CD4-positive, alpha-beta T cell treated with Interferon alpha-2 for 1 hour (primary cell): ENCODE results near the gene TNFRSF21.

Experiments
- DNase-seq, 2 donors: peaks; one replicate each; pipeline ENCODE4 v3.0.0-alpha.2; 2020 to 2022

TNFRSF21 gene

DNA sequence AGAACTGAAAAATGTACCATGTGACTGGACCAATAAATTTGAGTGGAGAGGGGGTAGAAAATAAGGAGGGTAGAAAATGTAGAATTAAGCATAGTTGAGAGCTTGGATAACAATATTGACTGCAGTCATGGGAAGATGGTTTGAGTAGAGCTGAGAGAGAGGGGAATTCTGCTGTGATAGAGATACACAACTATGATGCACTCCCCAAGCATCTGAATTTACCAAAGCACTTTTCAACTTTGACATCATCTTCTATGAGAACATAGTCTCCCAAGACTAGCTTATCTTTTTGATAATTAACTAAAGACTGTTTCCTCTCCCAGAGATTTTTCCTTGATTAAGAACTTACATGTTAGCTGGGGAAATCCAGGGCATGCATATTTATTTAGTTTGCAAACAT, 103.1 kb downstream of the TNFRSF21 start:
- DNase-seq = no peak

GRCh38 chr6:47203938-47204611, 105.6 kb downstream of the TNFRSF21 start:
- DNase-seq = no peak

DNA sequence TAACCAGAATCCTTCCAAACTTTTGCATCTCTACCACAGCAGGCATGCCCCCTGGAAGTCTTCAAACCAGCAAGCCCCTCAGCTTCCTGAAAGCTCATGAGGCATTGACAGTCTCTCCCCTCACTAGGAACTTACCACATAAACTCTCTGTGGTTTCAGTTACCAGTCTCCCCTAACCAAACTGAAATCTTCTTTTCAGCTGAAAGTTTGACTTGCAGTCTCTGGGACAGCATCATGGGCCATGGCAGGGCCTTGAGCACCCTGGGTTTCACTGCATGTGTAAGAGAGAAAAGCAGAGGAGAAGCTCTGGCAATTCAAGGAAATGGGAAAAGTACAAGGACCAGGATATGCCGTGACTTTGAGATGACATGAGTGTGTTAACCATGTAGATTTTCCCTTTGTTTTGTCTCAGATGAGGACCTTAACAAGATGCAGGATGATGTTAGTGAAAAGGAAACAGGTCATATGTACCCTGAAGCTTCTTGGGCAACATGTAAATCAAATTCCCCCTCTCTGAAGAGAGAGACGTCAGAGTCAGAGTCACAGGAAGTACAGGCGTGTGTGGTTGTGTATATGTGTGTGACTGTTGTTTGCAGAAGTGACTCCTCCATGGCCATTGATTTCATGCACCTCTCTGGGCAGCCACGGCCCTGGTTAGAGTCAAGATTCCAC, 106.3 kb downstream of the TNFRSF21 start:
- peak; percentile 5 to 10 for DNase-seq

GRCh38 chr6:47202644-47203205, 107.0 kb downstream of the TNFRSF21 start:
- DNase-seq = no peak

DNA sequence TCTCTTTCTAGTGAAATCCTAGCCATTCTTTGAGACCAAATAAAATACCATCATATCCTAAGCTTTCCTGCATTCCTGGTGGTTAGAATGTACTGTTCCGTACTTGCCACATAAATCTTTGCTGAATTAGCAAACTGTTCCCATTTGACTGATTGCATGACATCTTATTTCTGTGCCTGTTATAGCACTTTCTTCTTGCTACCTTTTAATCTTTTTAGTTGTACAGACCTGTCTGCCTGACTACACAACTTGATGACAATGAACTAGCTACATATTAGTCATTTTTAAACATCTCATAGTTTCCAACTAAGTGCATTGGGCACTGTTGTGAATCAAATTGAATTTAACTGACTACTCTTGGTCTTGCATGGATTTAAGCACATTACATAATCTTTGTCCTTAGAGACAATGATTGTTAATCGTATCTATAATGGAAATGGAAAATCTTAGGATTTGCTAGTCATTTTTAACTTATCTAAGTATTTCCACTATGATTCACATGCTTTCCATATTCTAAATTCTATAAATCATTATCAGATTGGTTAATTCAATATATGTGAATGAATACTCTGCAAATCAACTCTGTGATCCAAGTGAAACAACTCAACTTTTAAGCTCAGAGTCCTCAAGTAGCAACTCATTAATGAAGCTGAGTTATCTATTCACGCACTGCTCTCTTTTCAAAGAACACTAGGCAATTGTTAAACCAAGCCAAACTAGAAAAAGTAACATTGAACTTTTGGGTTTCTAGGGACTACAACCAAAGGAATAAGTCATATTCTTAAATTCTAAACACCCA, 109.0 kb downstream of the TNFRSF21 start:
- no peak for DNase-seq

GRCh38 chr6:47197682-47198640, 111.7 kb downstream of the TNFRSF21 start:
- DNase-seq = no peak

GRCh38 chr6:47196113-47196512, 113.6 kb downstream of the TNFRSF21 start:
- no peak for DNase-seq

GRCh38 chr6:47195011-47195650, 114.6 kb downstream of the TNFRSF21 start:
- DNase-seq = no peak

DNA sequence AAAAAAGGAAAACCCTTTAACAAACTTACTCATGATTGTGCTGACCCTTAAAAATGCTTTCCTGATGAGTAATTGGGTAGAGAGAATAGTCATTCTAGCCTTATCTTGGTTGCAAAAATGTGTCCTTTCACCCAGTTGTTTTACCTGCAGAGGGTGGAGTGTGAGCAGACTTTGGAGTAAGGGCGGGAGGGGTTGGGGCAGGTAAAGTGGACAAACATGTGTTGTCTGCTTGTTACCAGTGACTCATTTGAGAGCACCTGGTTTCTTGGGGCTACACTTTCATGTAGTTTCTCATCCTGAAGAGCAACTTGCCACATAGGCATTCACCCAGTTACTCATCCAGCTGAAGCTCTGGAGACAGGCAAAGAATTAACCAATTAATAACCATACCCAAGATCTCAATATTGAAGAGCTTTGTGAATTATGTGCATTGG, 121.1 kb downstream of the TNFRSF21 start:
- DNase-seq = no peak

DNA sequence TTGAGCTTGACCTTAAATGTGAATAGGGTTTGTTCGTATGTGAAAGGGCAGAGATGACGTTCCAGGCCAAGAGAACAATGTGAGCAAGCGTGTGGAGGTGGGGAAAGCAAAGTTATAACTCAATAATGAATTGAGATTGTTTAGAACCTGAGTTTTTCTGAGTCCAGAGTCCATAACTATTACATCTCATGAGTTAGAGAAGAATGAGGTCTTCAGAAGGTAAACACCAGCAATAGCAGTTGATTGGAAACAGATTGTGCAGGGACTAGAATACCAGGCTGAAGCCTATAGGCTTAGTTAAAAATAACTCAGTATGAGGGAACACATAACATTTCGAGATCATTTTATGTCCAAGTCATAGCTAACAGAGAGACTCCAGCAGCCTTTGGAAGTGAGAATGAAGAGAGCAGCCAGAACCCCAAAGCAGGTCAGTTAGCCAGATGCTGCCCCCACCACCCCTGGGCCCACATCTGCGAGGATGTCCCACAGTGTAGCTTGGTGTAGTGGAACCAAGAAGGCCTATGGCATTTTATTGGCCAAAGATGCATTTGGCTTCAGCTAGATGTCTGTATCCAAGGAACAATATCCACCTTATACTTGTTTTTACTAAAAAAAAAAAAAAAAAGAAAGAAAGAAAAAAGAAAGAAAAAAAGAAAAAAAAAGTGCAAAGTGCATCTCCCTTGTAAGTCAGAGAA, 121.7 kb downstream of the TNFRSF21 start:
- no peak for DNase-seq

DNA sequence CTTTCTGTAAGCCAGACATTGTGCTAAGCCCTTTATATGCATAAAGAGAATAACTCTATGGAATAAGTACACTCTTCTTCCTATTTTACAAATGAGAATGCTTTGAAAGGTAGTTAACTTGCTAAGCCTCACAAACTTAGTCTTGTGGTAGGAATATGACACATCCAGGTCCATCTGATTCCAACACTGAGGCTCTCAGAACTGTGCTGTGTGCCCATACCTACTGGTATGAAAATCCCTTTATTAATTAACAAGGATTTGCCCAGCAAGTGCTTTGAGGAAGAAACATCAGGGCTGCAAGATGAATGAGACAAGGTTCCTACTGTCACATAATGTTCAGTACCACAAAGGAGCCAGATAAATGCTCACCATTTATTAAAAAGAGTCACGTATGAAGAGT, 122.6 kb downstream of the TNFRSF21 start:
- DNase-seq = no peak

GRCh38 chr6:47182291-47182957, 127.3 kb downstream of the TNFRSF21 start:
- DNase-seq = no peak

GRCh38 chr6:47181681-47182080, 128.0 kb downstream of the TNFRSF21 start:
- DNase-seq = no peak
